ENCODE results near the gene MET.

MET gene

DNA sequence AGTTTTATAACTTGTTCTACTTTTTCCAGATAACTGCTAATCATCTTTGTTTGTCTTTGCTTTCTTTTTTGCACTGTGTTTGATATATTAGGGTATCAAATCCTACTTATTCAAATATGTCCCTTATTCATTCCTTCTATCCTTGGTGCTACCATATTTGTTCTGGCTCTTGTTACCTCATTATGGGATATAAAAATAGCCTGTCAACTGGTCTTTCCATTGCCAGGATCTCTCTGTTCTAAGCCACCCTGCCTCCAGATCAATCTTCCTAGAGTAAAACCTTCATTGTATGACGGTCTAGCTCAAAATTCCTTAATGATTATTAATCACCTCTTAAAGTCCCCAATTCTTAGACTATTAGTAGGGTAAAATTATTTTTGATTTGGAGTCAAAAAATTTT is 25.2 kb downstream of the MET start:
- no peak for DNase-seq (ENCODE audit: low read depth)
- H3K4me3 ChIP-seq (ENCODE audit: low read depth, low read length), result no peak overlapping the region
- TF ChIP-seq, protein P1, sequence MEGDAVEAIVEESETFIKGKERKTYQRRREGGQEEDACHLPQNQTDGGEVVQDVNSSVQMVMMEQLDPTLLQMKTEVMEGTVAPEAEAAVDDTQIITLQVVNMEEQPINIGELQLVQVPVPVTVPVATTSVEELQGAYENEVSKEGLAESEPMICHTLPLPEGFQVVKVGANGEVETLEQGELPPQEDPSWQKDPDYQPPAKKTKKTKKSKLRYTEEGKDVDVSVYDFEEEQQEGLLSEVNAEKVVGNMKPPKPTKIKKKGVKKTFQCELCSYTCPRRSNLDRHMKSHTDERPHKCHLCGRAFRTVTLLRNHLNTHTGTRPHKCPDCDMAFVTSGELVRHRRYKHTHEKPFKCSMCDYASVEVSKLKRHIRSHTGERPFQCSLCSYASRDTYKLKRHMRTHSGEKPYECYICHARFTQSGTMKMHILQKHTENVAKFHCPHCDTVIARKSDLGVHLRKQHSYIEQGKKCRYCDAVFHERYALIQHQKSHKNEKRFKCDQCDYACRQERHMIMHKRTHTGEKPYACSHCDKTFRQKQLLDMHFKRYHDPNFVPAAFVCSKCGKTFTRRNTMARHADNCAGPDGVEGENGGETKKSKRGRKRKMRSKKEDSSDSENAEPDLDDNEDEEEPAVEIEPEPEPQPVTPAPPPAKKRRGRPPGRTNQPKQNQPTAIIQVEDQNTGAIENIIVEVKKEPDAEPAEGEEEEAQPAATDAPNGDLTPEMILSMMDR (IDR thresholded peaks at IDR 0.05; ENCODE audit: insufficient read depth, low read depth, low read length, missing control alignments), result no peak

DNA sequence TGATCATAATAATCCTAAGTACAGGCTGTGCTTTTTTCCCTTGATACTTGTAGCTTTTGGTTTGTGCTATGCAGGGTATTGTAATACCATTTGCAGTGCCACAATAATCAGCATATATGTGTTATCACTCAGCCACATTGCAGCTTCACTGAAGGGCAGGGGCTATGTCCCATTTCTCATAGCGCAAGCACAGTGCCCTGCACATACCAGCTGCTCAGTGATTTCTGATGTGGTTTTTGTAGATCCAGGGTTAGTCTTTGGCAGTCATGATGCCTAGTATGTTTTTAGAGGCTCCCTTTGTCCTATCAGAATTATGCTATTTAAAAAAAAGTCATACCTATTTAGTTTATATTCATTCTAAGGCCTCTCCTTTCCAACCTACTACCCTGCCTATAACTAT is 25.8 kb downstream of the MET start:
- no peak for DNase-seq (ENCODE audit: low read depth)
- no peak overlapping the region for H3K4me3 ChIP-seq (ENCODE audit: low read depth, low read length)
- TF ChIP-seq, protein P1 (IDR thresholded peaks at IDR 0.05; ENCODE audit: insufficient read depth, low read depth, low read length, missing control alignments), result no peak

DNA sequence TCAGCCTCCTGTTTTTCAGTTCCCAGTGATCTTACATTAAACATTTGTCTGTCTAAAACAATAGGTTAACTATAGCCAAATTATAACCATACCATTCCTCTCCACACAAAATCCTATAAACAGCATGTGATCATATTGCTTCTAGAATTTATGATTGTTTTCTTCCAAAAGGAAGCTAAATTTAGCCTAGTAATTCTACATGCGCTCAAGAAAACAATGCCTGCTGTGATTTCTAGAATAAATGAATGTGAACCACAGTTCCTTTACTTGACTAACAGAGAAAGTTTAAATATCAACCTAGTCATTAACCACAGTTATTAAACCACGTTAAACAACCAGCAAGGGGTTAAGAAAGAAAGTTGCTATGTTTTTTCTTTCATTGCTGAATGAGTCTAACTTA is 26.4 kb downstream of the MET start:
- no peak overlapping the region for H3K4me3 ChIP-seq (ENCODE audit: low read depth, low read length)
- no peak for DNase-seq (ENCODE audit: low read depth)
- TF ChIP-seq, protein P1 (IDR thresholded peaks at IDR 0.05; ENCODE audit: insufficient read depth, low read depth, low read length, missing control alignments), result no peak

DNA sequence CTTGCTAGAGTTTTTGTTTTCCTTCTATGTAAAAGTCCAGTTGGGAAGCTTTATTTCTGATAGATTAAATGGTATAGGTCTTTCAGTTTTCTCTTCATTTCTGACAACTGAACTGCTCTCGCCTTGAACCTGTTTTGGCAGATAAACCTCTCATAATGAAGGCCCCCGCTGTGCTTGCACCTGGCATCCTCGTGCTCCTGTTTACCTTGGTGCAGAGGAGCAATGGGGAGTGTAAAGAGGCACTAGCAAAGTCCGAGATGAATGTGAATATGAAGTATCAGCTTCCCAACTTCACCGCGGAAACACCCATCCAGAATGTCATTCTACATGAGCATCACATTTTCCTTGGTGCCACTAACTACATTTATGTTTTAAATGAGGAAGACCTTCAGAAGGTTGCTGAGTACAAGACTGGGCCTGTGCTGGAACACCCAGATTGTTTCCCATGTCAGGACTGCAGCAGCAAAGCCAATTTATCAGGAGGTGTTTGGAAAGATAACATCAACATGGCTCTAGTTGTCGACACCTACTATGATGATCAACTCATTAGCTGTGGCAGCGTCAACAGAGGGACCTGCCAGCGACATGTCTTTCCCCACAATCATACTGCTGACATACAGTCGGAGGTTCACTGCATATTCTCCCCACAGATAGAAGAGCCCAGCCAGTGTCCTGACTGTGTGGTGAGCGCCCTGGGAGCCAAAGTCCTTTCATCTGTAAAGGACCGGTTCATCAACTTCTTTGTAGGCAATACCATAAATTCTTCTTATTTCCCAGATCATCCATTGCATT is 27.1 kb downstream of the MET start:
- TF ChIP-seq, protein P1 (IDR thresholded peaks at IDR 0.05; ENCODE audit: insufficient read depth, low read depth, low read length, missing control alignments), result no peak
- H3K4me3 ChIP-seq (ENCODE audit: low read depth, low read length), result no peak overlapping the region
- no peak for DNase-seq (ENCODE audit: low read depth)

DNA sequence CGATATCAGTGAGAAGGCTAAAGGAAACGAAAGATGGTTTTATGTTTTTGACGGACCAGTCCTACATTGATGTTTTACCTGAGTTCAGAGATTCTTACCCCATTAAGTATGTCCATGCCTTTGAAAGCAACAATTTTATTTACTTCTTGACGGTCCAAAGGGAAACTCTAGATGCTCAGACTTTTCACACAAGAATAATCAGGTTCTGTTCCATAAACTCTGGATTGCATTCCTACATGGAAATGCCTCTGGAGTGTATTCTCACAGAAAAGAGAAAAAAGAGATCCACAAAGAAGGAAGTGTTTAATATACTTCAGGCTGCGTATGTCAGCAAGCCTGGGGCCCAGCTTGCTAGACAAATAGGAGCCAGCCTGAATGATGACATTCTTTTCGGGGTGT is 27.7 kb downstream of the MET start:
- H3K4me3 ChIP-seq (ENCODE audit: low read depth, low read length), result no peak overlapping the region
- DNase-seq (ENCODE audit: low read depth), result no peak
- TF ChIP-seq, protein P1 (IDR thresholded peaks at IDR 0.05; ENCODE audit: insufficient read depth, low read depth, low read length, missing control alignments), result no peak

DNA sequence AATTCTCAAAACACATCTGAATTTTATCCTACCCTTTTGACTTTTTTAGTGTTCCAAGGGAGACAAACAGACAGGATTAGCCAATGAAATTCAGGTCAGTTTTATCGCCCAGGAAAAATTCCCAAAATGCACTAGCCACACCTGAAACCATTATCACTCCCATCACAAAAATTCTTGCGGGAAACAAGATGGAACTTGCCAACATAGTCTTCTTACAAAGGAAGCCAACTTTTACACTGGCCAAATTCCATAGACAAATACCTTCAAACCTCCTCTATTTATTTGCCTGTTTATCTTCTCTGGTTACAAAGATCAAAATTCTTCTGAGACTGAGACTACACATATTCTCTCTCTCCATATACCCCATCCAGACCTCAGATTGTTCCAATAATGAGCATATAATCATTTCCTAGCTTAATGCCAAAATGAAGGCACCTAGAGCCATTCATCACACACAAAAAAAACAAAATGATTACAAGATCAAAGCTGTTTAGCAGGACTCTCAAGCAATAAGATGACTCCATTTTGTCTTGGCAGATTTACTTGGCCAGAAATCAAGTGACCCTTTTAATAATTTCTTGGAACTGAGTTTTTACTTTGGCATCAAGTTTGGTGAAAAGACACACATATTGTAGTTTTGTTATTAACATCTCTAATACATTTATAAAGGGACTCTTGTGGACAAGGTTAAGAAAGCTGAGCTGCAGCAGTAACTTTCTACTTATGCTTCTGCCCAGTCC is 30.2 kb downstream of the MET start:
- no peak overlapping the region for H3K4me3 ChIP-seq (ENCODE audit: low read depth, low read length)
- DNase-seq (ENCODE audit: low read depth), result no peak
- TF ChIP-seq, protein P1 (IDR thresholded peaks at IDR 0.05; ENCODE audit: insufficient read depth, low read depth, low read length, missing control alignments), result no peak
